Measurements from ENCODE around the gene PTGR3.

DNA sequence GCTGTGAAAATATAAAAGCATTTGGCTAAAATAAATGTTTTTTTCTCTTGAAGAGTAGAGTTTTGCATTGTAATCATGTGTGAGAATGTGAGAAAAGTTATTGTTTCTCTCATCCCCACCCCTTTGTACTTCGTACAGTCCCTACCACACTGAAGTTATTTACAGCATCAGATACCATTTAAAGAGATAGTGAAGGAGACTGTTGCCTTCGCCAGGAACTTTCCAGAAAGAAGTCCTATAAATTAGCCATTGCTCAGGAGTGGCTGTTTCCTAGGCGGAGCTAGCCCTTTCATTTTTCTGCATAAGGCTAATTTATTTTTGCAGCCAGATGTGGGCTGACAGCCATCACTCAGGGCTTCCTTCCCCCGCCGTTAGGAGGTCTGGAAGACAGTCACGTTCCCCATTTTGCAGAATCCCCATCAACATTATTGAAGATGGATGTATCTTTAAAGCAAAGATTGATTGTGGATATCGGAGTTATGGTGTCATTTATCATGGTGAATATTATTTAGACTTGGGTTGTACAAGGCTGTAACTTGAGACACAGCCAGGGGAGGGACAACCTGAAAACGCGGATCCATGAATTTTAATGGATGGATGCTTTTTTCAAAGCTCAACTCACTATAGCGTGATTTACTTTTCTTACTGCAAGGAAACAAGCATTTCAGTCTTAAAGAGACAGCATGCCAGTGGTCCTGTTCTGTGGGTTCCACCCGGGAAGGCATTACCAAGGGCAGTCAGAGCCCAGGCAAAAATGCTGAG lies 18.8 kb upstream of the PTGR3 start:
- TF ChIP-seq, protein P1, sequence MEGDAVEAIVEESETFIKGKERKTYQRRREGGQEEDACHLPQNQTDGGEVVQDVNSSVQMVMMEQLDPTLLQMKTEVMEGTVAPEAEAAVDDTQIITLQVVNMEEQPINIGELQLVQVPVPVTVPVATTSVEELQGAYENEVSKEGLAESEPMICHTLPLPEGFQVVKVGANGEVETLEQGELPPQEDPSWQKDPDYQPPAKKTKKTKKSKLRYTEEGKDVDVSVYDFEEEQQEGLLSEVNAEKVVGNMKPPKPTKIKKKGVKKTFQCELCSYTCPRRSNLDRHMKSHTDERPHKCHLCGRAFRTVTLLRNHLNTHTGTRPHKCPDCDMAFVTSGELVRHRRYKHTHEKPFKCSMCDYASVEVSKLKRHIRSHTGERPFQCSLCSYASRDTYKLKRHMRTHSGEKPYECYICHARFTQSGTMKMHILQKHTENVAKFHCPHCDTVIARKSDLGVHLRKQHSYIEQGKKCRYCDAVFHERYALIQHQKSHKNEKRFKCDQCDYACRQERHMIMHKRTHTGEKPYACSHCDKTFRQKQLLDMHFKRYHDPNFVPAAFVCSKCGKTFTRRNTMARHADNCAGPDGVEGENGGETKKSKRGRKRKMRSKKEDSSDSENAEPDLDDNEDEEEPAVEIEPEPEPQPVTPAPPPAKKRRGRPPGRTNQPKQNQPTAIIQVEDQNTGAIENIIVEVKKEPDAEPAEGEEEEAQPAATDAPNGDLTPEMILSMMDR (IDR thresholded peaks at IDR 0.05) = no peak
- TF ChIP-seq EP300 (IDR thresholded peaks at IDR 0.05) (no peak), POLR2A (IDR thresholded peaks at IDR 0.05) (no peak), POLR2AphosphoS5 (IDR thresholded peaks at IDR 0.05) (no peak)
